ENCODE data around the gene GCGR. TPM values are rescaled to one million over a fixed set of nuclear protein-coding genes. Genes with fewer than 3 reads are reported as not detected.

Gene GCGR
- polyA plus RNA-seq, 1 of the 3 experiments (the other 2 are of a cell fraction), result not detected

DNA sequence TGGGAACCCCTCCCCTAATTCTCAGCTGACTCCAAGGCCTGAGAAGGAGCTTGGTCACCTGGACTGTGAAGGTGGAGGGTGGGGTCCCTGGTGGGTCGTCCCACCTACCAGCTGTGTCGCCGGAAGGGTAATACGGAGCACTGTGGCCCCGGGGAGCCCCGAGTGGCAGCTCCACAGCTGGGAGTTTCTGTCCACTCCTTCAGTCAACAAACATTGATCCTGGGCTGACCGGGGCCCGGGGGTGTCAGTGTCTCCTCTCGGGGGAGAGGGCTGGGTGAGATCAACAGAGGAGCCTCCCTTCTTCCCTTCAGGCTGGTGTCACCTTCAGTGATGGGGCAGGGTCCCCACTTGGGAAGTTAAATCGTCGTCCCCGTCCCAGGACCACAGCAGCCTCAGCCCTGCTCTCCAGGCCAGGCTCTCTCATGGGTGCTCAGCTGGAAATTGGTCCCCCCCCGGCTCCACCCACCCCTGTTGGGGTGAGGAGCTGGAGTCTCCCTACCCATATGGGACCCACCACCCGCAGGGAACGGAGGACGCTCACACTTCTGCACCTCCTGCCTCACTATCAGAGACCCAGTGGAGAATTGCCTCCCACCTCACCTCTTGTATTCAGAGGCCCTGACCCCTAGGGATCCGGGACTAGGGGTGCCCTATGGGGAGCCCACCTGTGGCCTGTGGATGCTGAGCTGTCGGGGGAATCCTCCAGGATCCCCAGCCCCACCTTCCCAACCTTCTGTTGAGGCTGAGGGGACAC is 1.9 kb downstream of the GCGR start (continued):
- TF ChIP-seq, protein P1, sequence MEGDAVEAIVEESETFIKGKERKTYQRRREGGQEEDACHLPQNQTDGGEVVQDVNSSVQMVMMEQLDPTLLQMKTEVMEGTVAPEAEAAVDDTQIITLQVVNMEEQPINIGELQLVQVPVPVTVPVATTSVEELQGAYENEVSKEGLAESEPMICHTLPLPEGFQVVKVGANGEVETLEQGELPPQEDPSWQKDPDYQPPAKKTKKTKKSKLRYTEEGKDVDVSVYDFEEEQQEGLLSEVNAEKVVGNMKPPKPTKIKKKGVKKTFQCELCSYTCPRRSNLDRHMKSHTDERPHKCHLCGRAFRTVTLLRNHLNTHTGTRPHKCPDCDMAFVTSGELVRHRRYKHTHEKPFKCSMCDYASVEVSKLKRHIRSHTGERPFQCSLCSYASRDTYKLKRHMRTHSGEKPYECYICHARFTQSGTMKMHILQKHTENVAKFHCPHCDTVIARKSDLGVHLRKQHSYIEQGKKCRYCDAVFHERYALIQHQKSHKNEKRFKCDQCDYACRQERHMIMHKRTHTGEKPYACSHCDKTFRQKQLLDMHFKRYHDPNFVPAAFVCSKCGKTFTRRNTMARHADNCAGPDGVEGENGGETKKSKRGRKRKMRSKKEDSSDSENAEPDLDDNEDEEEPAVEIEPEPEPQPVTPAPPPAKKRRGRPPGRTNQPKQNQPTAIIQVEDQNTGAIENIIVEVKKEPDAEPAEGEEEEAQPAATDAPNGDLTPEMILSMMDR (IDR thresholded peaks at IDR 0.05), result no peak
- TF ChIP-seq FOSL2 (IDR thresholded peaks at IDR 0.05; ENCODE audit: borderline replicate concordance, low read depth) (no peak), EP300 (IDR thresholded peaks at IDR 0.05; ENCODE audit: borderline replicate concordance in 1 of 2, low read depth in 1 of 2, low read length in 1 of 2) (no peak), TCF12 (IDR thresholded peaks at IDR 0.05) (no peak), FOXJ3 (CRISPR knock-in tag; IDR thresholded peaks at IDR 0.05) (no peak), RFX5 (IDR thresholded peaks at IDR 0.05; ENCODE audit: low read length) (no peak), MXI1 (IDR thresholded peaks at IDR 0.05; ENCODE audit: low read depth, low read length) (no peak), ELF1 (IDR thresholded peaks at IDR 0.05) (no peak)
- TF ChIP-seq, protein P2, sequence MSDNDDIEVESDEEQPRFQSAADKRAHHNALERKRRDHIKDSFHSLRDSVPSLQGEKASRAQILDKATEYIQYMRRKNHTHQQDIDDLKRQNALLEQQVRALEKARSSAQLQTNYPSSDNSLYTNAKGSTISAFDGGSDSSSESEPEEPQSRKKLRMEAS (IDR thresholded peaks at IDR 0.05; ENCODE audit: low read depth), result no peak

DNA sequence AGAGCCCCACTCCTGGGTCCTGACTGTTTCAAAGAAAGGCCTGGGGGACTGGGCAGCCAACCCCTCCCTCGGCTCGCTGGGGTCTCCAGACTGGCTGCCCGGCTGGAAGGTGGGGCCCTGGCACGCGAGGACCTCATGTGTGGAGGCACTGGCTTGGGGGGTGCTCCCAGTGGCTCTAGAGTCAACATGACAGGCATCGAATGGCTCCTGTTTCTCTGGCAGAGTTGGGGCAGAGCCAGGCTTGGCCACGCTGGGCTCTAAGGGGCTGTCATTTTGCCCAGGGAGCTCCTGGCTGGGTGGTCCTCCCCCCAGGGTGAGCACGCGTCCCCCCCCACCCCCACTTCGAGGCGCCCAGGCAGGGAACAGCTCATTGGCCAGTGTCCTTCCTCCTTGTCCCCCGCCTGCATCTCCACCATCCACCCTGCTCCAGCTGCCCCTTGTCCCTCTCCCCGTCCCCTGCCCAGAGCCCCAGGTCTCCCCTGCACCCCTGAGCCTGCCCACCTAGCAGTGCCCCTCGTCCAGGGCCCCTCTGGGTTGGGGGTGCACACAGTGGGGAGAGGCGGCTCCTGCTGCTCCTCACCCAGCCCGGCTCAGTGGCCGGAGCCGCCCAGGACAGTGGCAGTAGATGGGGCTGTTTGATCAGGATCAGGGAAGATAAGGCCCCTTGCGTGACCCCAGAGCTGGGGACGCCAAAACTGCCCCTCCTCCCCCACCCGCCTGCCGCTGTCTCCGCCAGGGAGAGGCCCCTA is 2.7 kb downstream of the GCGR start:
- Histone ChIP-seq H3K36me3 (replicated peaks in 1 of 2; ENCODE audit: control insufficient read depth in 1 of 2, insufficient read depth in 2 of 2, low read length in 1 of 2) (no peaks in the 10 kb centered on the region), H3K9me2 (no peaks in the 10 kb centered on the region), H3K79me2 (ENCODE audit: insufficient read depth) (no peaks in the 10 kb centered on the region), H3K9ac (no peak overlapping the region), H3K27ac (ENCODE audit: low read depth in 2 of 2, low read length in 1 of 2) (no peak overlapping the region), H3F3A (replicated peaks; ENCODE audit: insufficient read depth) (no peaks in the 10 kb centered on the region), H3K4me2 (no peak overlapping the region), H3K4me3 (ENCODE audit: low read depth in 2 of 2, low read length in 1 of 2) (no peak overlapping the region), H3K9me3 (no peaks in the 10 kb centered on the region), H2AFZ (ENCODE audit: low read depth) (no peak overlapping the region), H4K20me1 (ENCODE audit: insufficient read depth) (no peaks in the 10 kb centered on the region), H3K27me3 (ENCODE audit: insufficient read depth) (peaks cover 87% of the 10 kb centered on the region), H3K4me1 (ENCODE audit: control insufficient read depth in 1 of 2, insufficient read depth in 2 of 2, low read depth in 1 of 2, low read length in 1 of 2) (peaks cover 0 to 21% of the 10 kb centered on the region in 2 experiments; a peak in 1 of 4 replicates)
- DNase-seq, result peak; percentile 69
- WGBS (ENCODE audit: low lambda C conversion rate), result 11% methylated on average over 22 of the region's 23 CpGs
- peak; percentile 24; the same call in 1 of the 2 replicates for TF ChIP-seq RAD21 (IDR thresholded peaks at IDR 0.05; ENCODE audit: low read length)
- TF ChIP-seq, protein P3, sequence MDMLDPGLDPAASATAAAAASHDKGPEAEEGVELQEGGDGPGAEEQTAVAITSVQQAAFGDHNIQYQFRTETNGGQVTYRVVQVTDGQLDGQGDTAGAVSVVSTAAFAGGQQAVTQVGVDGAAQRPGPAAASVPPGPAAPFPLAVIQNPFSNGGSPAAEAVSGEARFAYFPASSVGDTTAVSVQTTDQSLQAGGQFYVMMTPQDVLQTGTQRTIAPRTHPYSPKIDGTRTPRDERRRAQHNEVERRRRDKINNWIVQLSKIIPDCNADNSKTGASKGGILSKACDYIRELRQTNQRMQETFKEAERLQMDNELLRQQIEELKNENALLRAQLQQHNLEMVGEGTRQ (IDR thresholded peaks at IDR 0.05; ENCODE audit: borderline replicate concordance, low read depth, low read length), result no peak
- ChIA-PET POLR2A (interaction anchor here (0.8 to 1.1 kb wide), 2 partner anchors 9 to 12 kb away, joined by 3 read pairs; no protein-coding TSS in a partner anchor), CTCF (interaction anchor here (0.6 to 7.3 kb wide), 17 partner anchors 8 to 153 kb away, joined by 3 to 60 read pairs (median 6); partner anchors contain the start of genes ARHGDIA and MCRIP1)

Data from SK-N-SH (cell line).